Measurements from ENCODE around the gene RNF220. TPM values are rescaled to one million over a fixed set of nuclear protein-coding genes. Genes with fewer than 3 reads are reported as not detected.
A peak's percentile ranks its signal among the peaks of the same experiment; 100 is the strongest.

RNF220 gene
- total and polyA plus RNA-seq, 12 donors, result 41.8 to 82.5 (median 58.0) TPM

- Histone ChIP-seq H3K9me3 (no peaks in the 10 kb centered on the region), H3K27me3 (peaks cover 0 to 48% (median 17%) of the 10 kb centered on the region in 7 donors), H3K4me3 (no peak overlapping the region), H3K4me1 (no peaks in the 10 kb centered on the region), H3K36me3 (no peaks in the 10 kb centered on the region), H3K27ac (no peak overlapping the region)
- intact Hi-C loops (cut with DNase I), result no loop called here
- 87 to 89% methylated on average over 3 of the region's 3 CpGs for WGBS, 2 donors
- DNase-seq (no peak), ATAC-seq (no peak)
- no peak for TF ChIP-seq CTCF (IDR thresholded peaks at IDR 0.05)
These were observed 106.3 kb downstream of the RNF220 start for GRCh38 chr1:44511363-44511762.

GRCh38 chr1:44511769-44512168 is 106.7 kb downstream of the RNF220 start:
- DNase-seq (no peak), ATAC-seq (no peak)
- Histone ChIP-seq H3K4me1 (no peaks in the 10 kb centered on the region), H3K27me3 (peaks cover 0 to 47% (median 17%) of the 10 kb centered on the region in 7 donors), H3K36me3 (no peaks in the 10 kb centered on the region), H3K9me3 (no peaks in the 10 kb centered on the region), H3K4me3 (no peak overlapping the region), H3K27ac (no peak overlapping the region)
- 68 to 72% methylated on average over 7 of the region's 7 CpGs for WGBS, 2 donors
- intact Hi-C loops (cut with DNase I), result no loop called here
- TF ChIP-seq CTCF (IDR thresholded peaks at IDR 0.05), result no peak

- TF ChIP-seq CTCF (IDR thresholded peaks at IDR 0.05), result no peak
- Histone ChIP-seq H3K4me1 (no peaks in the 10 kb centered on the region), H3K9me3 (no peaks in the 10 kb centered on the region), H3K27me3 (peaks cover 0 to 44% (median 17%) of the 10 kb centered on the region in 7 donors), H3K36me3 (no peaks in the 10 kb centered on the region), H3K27ac (no peak overlapping the region), H3K4me3 (no peak overlapping the region)
- ATAC-seq (peak in 2 of 8 donors; percentile 71 to 85), DNase-seq (no peak)
- WGBS, 2 donors, result 58% methylated on average over 13 of the region's 13 CpGs
- intact Hi-C loops (cut with DNase I), result no loop called here
These were observed 107.3 kb downstream of the RNF220 start for GRCh38 chr1:44512313-44512885.

- no peaks in the 10 kb centered on the region for H3K36me3 ChIP-seq
- TF ChIP-seq CTCF (IDR thresholded peaks at IDR 0.05), result no peak
- intact Hi-C loops (cut with DNase I), result no loop called here
- no peaks in the 10 kb centered on the region for H3K9me3 ChIP-seq
- no peak for ATAC-seq
- no peak for DNase-seq
- H3K4me3 ChIP-seq, result no peak overlapping the region
- 93 to 95% methylated on average over 5 of the region's 5 CpGs for WGBS, 2 donors
- no peak overlapping the region for H3K27ac ChIP-seq
- peaks cover 0 to 40% (median 15%) of the 10 kb centered on the region in 7 donors for H3K27me3 ChIP-seq
- H3K4me1 ChIP-seq, result no peaks in the 10 kb centered on the region
These were observed 108.1 kb downstream of the RNF220 start for GRCh38 chr1:44513111-44513510.

Data from heart right ventricle (tissue), 16 donors.